NCI-H460 (cell line): ENCODE data around the gene KIRREL1. TPM values are rescaled to one million over a fixed set of nuclear protein-coding genes. Genes with fewer than 3 reads are reported as not detected.
A peak's percentile ranks its signal among the peaks of the same experiment; 100 is the strongest.

Experiments used
- DNase-seq: peaks from one replicate; pipeline ENCODE4 v3.0.0-alpha.2; 2016; ENCODE audit warnings: low read depth; ENCODE audit errors: extremely low read depth
- total RNA-seq: library from RNA; depleted of rRNA; stranded (reverse); fragments of >200 nt; shearing (Covaris generic); gene quantifications from 2 replicates; pipeline ENCODE4 v1.2.3, GENCODE V29; 2014

The KIRREL1 gene
- total RNA-seq, 1 experiment from 2014 or later = 48.7 TPM

GRCh38 chr1:158025576-158026230 lies 32.3 kb downstream of the KIRREL1 start:
- no peak for DNase-seq

- no peak for DNase-seq
These were observed 33.2 kb downstream of the KIRREL1 start for GRCh38 chr1:158026651-158027050.

DNA sequence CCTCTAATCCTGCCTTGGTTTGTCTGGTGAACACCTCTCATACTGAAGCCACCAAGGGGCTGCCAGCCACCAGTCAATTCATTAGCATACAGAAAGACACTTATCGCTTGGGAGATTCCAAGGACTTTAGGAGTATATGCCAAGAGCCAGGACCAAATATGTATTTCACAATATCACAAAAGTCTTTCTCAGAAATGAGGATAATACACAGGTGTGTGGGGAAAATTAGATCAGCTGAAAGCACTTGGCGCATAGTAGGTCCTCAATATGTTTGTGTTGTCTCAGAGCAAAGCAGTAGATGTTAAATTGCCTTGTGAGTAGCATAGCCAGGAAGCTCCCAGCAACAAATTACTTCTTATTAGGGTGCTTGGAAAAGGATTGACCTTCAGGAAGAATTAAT lies 34.1 kb downstream of the KIRREL1 start:
- no peak for DNase-seq

DNA sequence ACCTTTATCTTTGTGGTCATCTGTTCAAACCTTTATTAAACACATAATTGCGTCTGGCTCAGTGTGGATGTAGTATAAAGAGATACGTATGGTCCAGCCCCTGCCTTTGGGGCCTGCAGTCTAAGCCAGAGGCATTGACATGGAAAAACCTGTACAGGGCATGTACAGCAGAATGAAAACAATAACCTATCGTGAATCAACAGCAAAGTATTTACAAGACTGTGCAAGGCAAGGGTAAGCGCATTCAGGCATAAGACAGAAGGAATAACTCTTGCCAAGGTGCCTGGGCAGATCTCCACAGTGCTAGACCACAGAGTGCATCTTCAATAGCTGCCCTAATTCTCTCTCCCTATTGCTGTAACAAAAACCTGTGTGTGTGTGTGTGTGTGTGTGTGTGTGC lies 35.5 kb downstream of the KIRREL1 start:
- no peak for DNase-seq

DNA sequence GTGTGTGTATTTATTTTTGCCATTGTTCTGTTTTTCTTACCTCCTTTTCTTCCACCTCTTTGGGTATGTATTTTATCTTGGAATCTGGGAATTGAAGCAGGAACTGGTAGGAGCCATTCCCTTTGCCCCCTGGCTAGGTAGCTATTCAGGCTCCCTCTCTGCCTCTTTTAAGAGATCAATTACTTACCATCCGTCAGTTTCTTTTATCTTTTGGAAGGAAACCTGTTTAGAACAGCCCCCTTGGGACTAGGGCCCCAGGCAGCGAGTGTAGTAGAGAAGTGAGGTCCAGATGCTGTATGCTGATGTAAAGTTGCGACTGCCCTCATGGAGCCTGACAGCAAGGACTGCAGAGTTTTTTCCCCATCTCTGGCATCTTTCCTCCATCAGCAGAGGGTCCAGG lies 41.6 kb downstream of the KIRREL1 start:
- no peak for DNase-seq

GRCh38 chr1:158035976-158036583 lies 42.6 kb downstream of the KIRREL1 start:
- DNase-seq = peak; percentile 60

GRCh38 chr1:158037008-158037865 lies 43.8 kb downstream of the KIRREL1 start:
- no peak for DNase-seq

- DNase-seq = no peak
These were observed 44.5 kb downstream of the KIRREL1 start for GRCh38 chr1:158037866-158038359.

DNA sequence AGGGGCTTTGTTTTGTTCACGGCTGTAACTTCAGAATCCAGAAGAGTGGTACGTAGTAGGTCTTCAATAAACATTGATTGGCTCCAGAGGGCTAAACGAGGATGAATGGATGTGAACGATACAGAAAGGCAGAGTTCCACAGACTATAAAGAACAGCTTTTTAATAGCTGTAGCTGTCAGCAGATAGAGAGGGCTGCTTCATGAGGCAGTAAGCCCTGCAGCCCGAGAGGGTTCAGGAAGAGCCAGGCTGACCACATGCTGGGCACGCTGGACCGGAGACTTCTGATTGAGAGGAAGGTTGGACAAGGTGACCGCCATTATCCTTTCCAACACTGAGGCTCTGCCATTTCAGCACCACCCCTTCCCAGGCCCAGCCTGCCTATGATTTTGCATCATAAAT lies 45.3 kb downstream of the KIRREL1 start:
- DNase-seq = no peak

- no peak for DNase-seq
These were observed 45.9 kb downstream of the KIRREL1 start for GRCh38 chr1:158039380-158039779.

GRCh38 chr1:158040323-158040722 lies 46.9 kb downstream of the KIRREL1 start:
- DNase-seq = no peak

GRCh38 chr1:158043232-158043631 lies 49.8 kb downstream of the KIRREL1 start:
- no peak for DNase-seq

- no peak for DNase-seq
These were observed 52.2 kb downstream of the KIRREL1 start for GRCh38 chr1:158045639-158046038.

- DNase-seq = no peak
These were observed 53.5 kb downstream of the KIRREL1 start for GRCh38 chr1:158046715-158047510.

DNA sequence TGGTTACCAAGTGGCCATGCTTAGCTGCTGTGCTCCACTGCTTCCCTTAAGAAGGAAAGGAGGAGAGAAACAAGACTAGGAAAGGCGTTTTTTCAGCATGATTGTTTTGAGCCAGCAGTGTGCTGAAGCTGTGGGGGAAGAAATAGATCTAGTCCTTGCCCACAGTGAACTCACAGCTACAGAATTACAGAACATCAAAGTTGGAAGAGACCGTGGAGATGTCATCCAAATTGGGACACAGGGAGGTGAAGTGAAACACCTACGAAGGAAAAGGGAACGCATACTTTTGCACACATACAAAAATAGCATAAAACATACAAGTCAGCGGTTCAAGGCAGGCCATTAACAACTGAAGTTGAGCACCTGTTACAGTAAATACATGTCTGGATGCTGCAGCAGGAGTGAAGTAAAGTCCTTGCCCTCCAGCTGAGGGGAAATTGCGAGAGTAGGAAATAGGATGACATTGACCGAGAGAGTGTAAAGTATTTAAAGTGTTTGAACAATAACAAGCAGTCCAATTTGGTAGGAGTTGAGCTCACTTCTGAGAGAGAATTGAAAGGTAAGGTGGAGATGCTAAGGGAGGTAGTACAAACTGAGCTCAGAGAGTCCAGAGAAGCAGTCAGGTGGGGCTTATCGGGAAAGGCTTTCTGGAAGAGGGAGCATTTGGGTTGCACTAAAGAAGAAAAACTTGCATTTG lies 55.1 kb downstream of the KIRREL1 start:
- no peak for DNase-seq

- DNase-seq = no peak
These were observed 56.4 kb downstream of the KIRREL1 start for GRCh38 chr1:158049853-158050252.

DNA sequence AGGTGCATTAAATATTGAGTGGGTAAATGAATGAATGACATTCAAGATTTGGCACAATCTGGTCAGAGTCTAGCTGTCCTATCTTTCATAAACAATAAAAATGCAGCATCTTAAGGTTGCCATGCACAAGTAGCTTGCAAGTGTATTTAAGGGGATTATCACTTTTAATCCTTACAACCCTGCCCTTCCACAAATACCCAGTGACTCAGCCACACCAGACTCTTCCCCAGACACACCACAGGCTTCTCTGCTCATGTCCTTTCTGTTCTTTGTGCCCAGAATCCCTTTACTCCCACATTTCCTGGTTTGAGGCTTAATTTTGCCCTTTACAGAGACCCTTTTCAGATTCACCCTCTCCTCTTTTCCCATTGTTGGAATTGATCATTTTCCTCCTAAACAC lies 59.8 kb downstream of the KIRREL1 start:
- no peak for DNase-seq

DNA sequence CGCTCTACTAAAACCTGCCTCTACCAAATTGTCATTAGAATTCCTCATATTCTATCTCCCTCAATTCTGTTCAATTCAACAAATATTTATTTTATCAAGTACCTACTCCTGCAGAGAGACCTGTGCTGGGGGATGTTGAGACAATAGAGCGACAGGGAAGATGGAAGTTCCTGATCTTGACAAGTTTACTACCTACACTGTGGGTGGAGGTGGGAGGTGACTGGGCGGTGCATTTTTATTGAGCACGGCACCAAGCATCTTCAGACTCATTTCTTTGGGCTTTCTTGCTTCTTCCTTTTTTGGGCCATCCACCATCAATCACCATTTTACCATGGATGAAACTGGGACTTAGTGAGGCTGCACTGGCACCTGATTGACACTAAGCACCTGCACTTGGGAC lies 61.3 kb downstream of the KIRREL1 start:
- no peak for DNase-seq

GRCh38 chr1:158055854-158056253 lies 62.4 kb downstream of the KIRREL1 start:
- DNase-seq = no peak

DNA sequence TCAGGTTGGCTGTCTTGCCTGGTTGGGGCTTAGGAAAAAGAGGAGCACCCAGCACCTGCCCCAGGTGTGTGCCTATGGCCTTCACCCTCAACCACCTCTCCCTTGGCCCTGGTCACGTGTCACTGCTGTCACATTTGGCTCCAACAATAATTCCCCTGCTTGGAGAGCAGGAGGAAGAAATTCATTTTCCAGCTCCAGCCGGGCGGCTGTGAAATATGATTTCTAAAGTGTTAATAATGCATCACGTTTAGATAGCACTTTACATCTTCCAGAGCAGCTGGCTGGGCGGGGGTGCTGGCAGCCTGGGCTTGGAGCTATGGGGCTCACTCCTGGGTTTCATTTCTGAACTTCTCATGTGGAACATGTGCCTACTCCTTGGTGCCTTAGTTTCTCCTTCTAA lies 63.1 kb downstream of the KIRREL1 start:
- DNase-seq = no peak
